ENCODE data around the gene PC.
"Not testable (repeated sequence)": the region's sequence is repeated elsewhere in the genome, so short reads cannot be mapped to it uniquely, and the experiment has no call there.

GRCh38 chr11:66961691-66962213, 3.6 kb upstream of the PC start:
- TF ChIP-seq CTCF (IDR thresholded peaks at IDR 0.05); FOSL2 (IDR thresholded peaks at IDR 0.05); FOSL2 (CRISPR knock-in tag; IDR thresholded peaks at IDR 0.05); POLR2A (IDR thresholded peaks at IDR 0.05; ENCODE audit: low read length); ZFP36 (IDR thresholded peaks at IDR 0.05; ENCODE audit: borderline replicate concordance, partially characterized antibody); CBX8 (IDR thresholded peaks at IDR 0.05): not testable (repeated sequence)
